Heart left ventricle (tissue), 16 donors: ENCODE measurements around the gene EHMT1. TPM values are rescaled to one million over a fixed set of nuclear protein-coding genes. Genes with fewer than 3 reads are reported as not detected.

Source experiments
- ATAC-seq, 4 donors: fragments of 200-7000 bp; cut with Tn5 transposase; one replicate each; pipeline ENCODE4 v1.9.1; 2020 to 2022; ENCODE audit warnings: moderate library complexity in 4 of 4, mild to moderate bottlenecking in 3 of 4, moderate number of reproducible peaks in 1 of 4
- DNase-seq, 5 donors: peaks; one replicate each; pipeline ENCODE4 v3.0.0-alpha.2; 2020
- H3K27ac ChIP-seq, 12 donors: fragments of 200-600 bp; sonication (generic) in 4 of 12; one replicate each; pipeline versions ENCODE4 v1.5.0 to v1.8.0; 2016 to 2022; ENCODE audit warnings: mild to moderate bottlenecking in 2 of 12
- H3K27me3 ChIP-seq, 9 donors: fragments of 200-600 bp; sonication (generic) in 2 of 9; one replicate each; pipeline versions ENCODE4 v1.5.1 to v1.8.0; 2016 to 2022; ENCODE audit warnings: mild to moderate bottlenecking in 3 of 9
- H3K36me3 ChIP-seq, 9 donors: fragments of 200-600 bp; sonication (generic) in 2 of 9; one replicate each; pipeline versions ENCODE4 v1.5.0 to v1.8.0; 2018 to 2022; ENCODE audit warnings: mild to moderate bottlenecking in 2 of 9
- H3K4me1 ChIP-seq, 12 donors: fragments of 200-600 bp; sonication (generic) in 4 of 12; one replicate each; pipeline versions ENCODE4 v1.5.0 to v1.8.0; 2016 to 2022; ENCODE audit warnings: mild to moderate bottlenecking in 3 of 12
- H3K4me3 ChIP-seq, 12 donors: fragments of 200-600 bp; sonication (generic) in 4 of 12; one replicate each; pipeline versions ENCODE4 v1.5.0 to v1.8.0; 2017 to 2022; ENCODE audit warnings: mild to moderate bottlenecking in 9 of 12, moderate library complexity in 4 of 12
- H3K9me3 ChIP-seq, 12 donors: fragments of 200-600 bp; sonication (generic) in 4 of 12; one replicate each; pipeline versions ENCODE4 v1.5.0 to v1.8.0; 2016 to 2022; ENCODE audit warnings: mild to moderate bottlenecking in 1 of 12
- POLR2A ChIP-seq, 2 donors: fragments of 450-650 bp; IDR thresholded peaks; one replicate each; pipeline ENCODE4 v1.6.1; 2017; ENCODE audit warnings: antibody characterized with exemption in 2 of 2, mild to moderate bottlenecking in 2 of 2, moderate library complexity in 2 of 2
- WGBS, 4 donors: extraction: QIAGEN DNeasy Blood & Tissue Kit in 2 of 4; methylation state at CpG; one replicate each; pipeline versions ENCODE4 v1.1.5 to v1.1.7; 2013 to 2018; 5-methylcytosine and 5-hydroxymethylcytosine counted together
- intact Hi-C, 10 donors: fragments of 100-400 bp; cut with DNase I; formaldehyde crosslinking; loops; one replicate each; pipeline versions ENCODE4 v1.11.1 to v1.14.2; 2022
- polyA plus RNA-seq, 2 donors: library from polyadenylated mRNA; stranded (reverse); fragments of 200-250 nt; gene quantifications; one replicate each; pipeline ENCODE4 v1.2.3, GENCODE V29; 2013
- total RNA-seq, 9 donors: library from RNA; depleted of rRNA in 2 of 9; stranded (reverse); fragments of >200 nt in 2 of 9; fragmentation: NEBNext Ultra II Directional in 3 of 9; extraction: Animal tissue kit (Norgen Biotek cat#: 25700) in 3 of 9; gene quantifications; one replicate each; pipeline versions ENCODE4 v1.1.0 to v1.2.4, GENCODE V29; 2016 to 2023
- TF ChIP-seq, protein P1 (sequence below), 12 donors: fragments of 200-600 bp; sonication (generic) in 4 of 12; IDR thresholded peaks; one replicate each; pipeline versions ENCODE4 v1.5.0 to v1.8.0; 2018 to 2022; ENCODE audit warnings: antibody characterized with exemption in 12 of 12, mild to moderate bottlenecking in 5 of 12
- donor health status: ischemic (EF 13 %, LVEDD 7.1; RV severe dilation, severe dysfunction).
- donor health status: healthy with polysubstance abuse.
- donor health status: DM: no; HTN: yes; CAD: no.
- donor health status: DM: no; HTN: no; CAD: no.
- donor health status: ischemic (EF 25% LVEDD 6.9; RV normal size, moderate dysfunction).
- donor health status: ischemic (EF 25% LVEDD 5.7; RV mildly dilated, moderate dysfunction).
- donor health status: healthy.
- donor health status: DM: yes; HTN: yes; CAD: no.
- donor health status: ischemic (EF 35%, LVEDD 5.7; RV mildly dilated, moderate dysfunction).
- donor health status: nonischemic (EF 11% LVEDD 7.7; RV severe dilation, severe dysfunction).
- donor health status: DM: yes; HTN: yes; CAD: no.
- donor health status: PGD.
- donor health status: ischemic (EF 29% LVEDD 5.4; RV normal size, mild dysfunction).
- donor health status: nonischemic (EF 23%, LVEDD 6.1; RV moderate dilation, normal function).

Gene EHMT1
- total and polyA plus RNA-seq, 11 donors = 24.5 to 55.9 (median 28.9) TPM

DNA sequence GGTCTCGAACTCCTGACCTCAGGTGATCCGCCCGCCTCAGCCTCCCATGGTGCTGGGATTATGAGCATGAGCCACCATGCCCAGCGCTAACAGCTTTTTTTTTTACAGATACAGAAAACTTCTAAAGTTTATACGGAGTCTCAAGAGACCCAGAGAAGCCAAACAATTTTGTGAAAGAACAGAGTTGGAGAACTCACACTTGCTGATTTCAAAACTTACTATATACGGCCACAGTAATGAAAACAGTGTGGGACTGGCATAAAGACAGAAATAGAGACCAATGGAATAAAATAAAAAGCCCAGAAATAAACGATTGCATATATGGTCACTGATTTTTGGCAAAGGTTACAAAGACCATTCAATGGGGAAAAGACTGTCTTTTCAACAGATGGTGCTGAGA, 173.1 kb downstream of the EHMT1 start:
- peaks cover 0 to 4% (median 0%) of the 10 kb centered on the region in 12 donors for H3K4me1 ChIP-seq
- intact Hi-C loops = no loop called here
- DNase-seq (no peak), ATAC-seq (no peak)
- no peak for TF ChIP-seq POLR2A (IDR thresholded peaks at IDR 0.05)
- TF ChIP-seq, protein P1, sequence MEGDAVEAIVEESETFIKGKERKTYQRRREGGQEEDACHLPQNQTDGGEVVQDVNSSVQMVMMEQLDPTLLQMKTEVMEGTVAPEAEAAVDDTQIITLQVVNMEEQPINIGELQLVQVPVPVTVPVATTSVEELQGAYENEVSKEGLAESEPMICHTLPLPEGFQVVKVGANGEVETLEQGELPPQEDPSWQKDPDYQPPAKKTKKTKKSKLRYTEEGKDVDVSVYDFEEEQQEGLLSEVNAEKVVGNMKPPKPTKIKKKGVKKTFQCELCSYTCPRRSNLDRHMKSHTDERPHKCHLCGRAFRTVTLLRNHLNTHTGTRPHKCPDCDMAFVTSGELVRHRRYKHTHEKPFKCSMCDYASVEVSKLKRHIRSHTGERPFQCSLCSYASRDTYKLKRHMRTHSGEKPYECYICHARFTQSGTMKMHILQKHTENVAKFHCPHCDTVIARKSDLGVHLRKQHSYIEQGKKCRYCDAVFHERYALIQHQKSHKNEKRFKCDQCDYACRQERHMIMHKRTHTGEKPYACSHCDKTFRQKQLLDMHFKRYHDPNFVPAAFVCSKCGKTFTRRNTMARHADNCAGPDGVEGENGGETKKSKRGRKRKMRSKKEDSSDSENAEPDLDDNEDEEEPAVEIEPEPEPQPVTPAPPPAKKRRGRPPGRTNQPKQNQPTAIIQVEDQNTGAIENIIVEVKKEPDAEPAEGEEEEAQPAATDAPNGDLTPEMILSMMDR (IDR thresholded peaks at IDR 0.05) = no peak
- peaks cover 0 to 79% (median 72%) of the 10 kb centered on the region in 9 donors for H3K36me3 ChIP-seq
- H3K4me3 ChIP-seq = no peak overlapping the region
- H3K27me3 ChIP-seq = no peaks in the 10 kb centered on the region
- H3K9me3 ChIP-seq = no peaks in the 10 kb centered on the region
- no peak overlapping the region for H3K27ac ChIP-seq
- WGBS, 4 donors = 82 to 90% (median 85%) methylated on average over 7 of the region's 7 CpGs

DNA sequence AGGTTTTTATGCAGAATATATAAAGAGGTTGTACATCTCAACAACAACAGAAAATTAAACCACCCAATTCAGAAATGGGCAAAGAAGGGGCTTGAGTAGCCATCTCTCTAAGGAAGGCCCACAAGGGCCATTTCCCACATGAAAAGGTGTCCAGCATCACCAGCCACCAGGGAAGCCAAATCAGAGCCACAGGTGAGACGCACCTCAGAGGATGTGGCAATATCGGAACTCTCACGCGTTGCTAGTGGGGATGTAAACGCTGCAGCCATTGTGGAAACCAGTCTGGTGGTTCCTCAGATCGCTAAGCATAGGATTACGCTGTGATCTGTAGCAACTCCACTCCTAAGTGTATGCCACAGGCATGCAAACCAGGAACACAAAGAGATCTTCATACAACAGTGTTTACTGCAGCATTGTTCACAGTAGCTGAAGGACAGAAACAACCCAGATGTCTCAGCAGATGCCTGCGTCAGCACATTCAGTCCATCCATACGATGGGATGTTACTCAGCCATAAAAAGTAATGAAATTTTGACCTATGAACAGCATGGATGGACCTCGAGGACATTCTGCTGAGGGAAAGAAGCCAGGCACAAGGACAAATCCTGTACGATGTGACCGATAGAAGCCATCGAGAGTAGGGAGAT, 174.5 kb downstream of the EHMT1 start:
- Histone ChIP-seq H3K4me1 (no peaks in the 10 kb centered on the region), H3K27me3 (no peaks in the 10 kb centered on the region), H3K4me3 (no peak overlapping the region), H3K36me3 (peaks cover 0 to 86% (median 79%) of the 10 kb centered on the region in 9 donors), H3K9me3 (no peaks in the 10 kb centered on the region), H3K27ac (no peak overlapping the region)
- ATAC-seq (no peak), DNase-seq (no peak)
- TF ChIP-seq POLR2A (IDR thresholded peaks at IDR 0.05) = no peak
- TF ChIP-seq, protein P1 (IDR thresholded peaks at IDR 0.05) = no peak
- intact Hi-C loops = no loop called here
- WGBS, 4 donors = 95 to 98% (median 96%) methylated on average over 13 of the region's 13 CpGs

DNA sequence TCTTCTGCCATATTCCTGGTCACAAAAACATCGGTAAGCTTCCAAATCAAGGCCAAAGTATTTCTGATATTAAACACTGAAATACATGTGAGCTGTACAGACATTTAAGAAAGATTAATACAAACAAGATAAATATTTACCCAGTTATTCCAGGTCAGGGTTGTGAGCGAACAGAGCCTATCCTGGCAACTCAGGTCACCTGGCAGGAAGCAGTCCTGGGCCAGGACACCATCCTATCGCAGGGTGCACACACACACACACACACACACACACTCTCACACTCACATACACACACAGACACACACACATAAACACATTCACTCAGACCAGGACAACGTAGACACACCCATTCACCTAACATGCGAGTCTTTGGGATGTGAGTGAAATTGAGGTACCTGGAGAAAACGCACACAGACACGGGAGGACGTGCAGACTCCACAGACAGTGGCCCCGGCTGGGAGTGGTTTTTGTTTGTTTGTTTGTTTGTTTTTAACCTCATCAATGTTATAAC, 176.4 kb downstream of the EHMT1 start:
- Histone ChIP-seq H3K36me3 (peaks cover 0 to 95% (median 89%) of the 10 kb centered on the region in 9 donors), H3K9me3 (no peaks in the 10 kb centered on the region), H3K4me3 (no peak overlapping the region), H3K27ac (no peak overlapping the region), H3K4me1 (no peaks in the 10 kb centered on the region), H3K27me3 (no peaks in the 10 kb centered on the region)
- ATAC-seq (no peak), DNase-seq (no peak)
- TF ChIP-seq, protein P1 (IDR thresholded peaks at IDR 0.05) = no peak
- no peak for TF ChIP-seq POLR2A (IDR thresholded peaks at IDR 0.05)
- 79 to 86% (median 84%) methylated on average over 8 to 9 of the region's 9 CpGs for WGBS, 4 donors
- intact Hi-C loops = no loop called here

DNA sequence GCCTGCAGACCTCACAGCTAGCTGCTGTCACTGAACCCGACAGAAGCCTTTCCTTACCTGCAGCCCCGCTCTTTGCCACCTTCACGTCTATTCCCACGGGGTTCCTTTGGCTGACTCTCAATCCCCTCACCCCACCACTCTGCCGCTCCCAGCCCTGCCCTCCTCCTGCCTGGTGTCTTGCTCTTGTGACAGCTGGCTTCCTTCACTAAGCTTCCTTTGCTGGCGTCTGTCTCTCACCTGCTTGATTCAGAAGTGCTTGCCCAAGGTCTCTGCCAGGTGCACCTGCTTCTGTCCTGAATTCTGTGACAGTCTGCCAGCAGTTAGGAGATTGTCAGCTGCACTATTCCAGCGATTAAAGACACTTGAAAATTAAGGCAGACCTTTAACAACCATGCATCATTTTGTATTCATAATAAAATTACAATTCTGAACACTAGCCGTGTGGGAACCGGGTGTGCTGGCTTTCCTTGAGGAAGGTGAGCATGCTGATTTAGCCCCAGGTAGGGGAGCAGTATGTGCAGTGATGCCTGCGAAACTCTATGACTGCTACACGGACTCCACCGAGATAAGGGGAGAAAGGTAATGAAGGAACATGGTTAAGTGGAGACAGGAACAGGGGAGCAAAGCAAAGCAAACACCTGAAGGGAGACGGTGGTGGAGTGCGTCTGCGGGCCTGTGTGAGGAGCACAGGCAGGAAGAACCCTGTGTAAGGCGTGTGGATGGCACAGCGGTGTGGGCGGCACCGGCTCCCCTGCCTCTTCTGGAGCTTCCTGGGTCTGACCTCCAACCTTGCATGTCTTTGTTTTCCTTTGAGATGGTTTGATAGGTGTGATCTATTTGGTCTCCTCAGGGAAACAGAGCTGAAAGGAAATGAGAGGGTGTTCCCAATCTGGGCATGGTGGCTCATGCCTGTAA, 178.7 kb downstream of the EHMT1 start:
- no peak overlapping the region for H3K27ac ChIP-seq
- peaks cover 0 to 95% (median 89%) of the 10 kb centered on the region in 9 donors for H3K36me3 ChIP-seq
- no peaks in the 10 kb centered on the region for H3K9me3 ChIP-seq
- H3K4me3 ChIP-seq = no peak overlapping the region
- ATAC-seq (no peak), DNase-seq (no peak)
- no peak for TF ChIP-seq POLR2A (IDR thresholded peaks at IDR 0.05)
- TF ChIP-seq, protein P1 (IDR thresholded peaks at IDR 0.05) = no peak
- no peaks in the 10 kb centered on the region for H3K27me3 ChIP-seq
- intact Hi-C loops = no loop called here
- H3K4me1 ChIP-seq = no peaks in the 10 kb centered on the region
- 91 to 96% (median 95%) methylated on average over 19 of the region's 19 CpGs for WGBS, 4 donors
